CD14-positive monocyte (primary cell): ENCODE results near the gene ARHGAP15. TPM values are rescaled to one million over a fixed set of nuclear protein-coding genes. Genes with fewer than 3 reads are reported as not detected.
A peak's percentile ranks its signal among the peaks of the same experiment; 100 is the strongest.

Experiments used
- DNase-seq, 3 donors: peaks; one replicate each; pipeline ENCODE4 v3.0.0-alpha.2; 2011 to 2022
- H2AFZ ChIP-seq: 2 replicates; pipeline ENCODE4 v1.6.0; 2012; ENCODE audit warnings: mild to moderate bottlenecking, low read depth, low read length, inconsistent platforms; ENCODE audit not compliant: insufficient read depth, poor library complexity, severe bottlenecking
- H3K27ac ChIP-seq, 2 donors: 1 replicate in 1 of 2; 2 replicates in 1 of 2; pipeline ENCODE4 v1.5.1; 2012 to 2013; ENCODE audit warnings: low read length in 2 of 2, control low read depth in 1 of 2, inconsistent platforms in 1 of 2, low read depth in 1 of 2, mild to moderate bottlenecking in 1 of 2
- H3K27me3 ChIP-seq, 2 donors: one replicate each; pipeline versions ENCODE4 v1.6.0 to v1.6.1; 2011 to 2013; ENCODE audit warnings: low read length in 2 of 2; ENCODE audit not compliant: control insufficient read depth in 2 of 2, insufficient read depth in 2 of 2
- H3K36me3 ChIP-seq, 2 donors: replicated peaks in 1 of 2; 1 replicate in 1 of 2; 2 replicates in 1 of 2; pipeline versions ENCODE4 v1.5.1 to v1.6.1; 2012 to 2013; ENCODE audit warnings: low read length in 2 of 2, control low read depth in 1 of 2, inconsistent platforms in 1 of 2, mild to moderate bottlenecking in 1 of 2; ENCODE audit not compliant: insufficient read depth in 2 of 2, control insufficient read depth in 1 of 2
- H3K4me1 ChIP-seq, 2 donors: 1 replicate in 1 of 2; 2 replicates in 1 of 2; pipeline versions ENCODE4 v1.5.1 to v1.6.1; 2012 to 2013; ENCODE audit warnings: low read length in 2 of 2, control low read depth in 1 of 2, inconsistent platforms in 1 of 2, mild to moderate bottlenecking in 1 of 2, moderate library complexity in 1 of 2; ENCODE audit not compliant: insufficient read depth in 2 of 2, control insufficient read depth in 1 of 2
- H3K4me2 ChIP-seq: replicated peaks from 2 replicates; pipeline ENCODE3; 2012; ENCODE audit warnings: low read length, moderate library complexity, mild to moderate bottlenecking; ENCODE audit not compliant: poor library complexity, severe bottlenecking; ENCODE audit errors: extremely low read depth
- H3K4me3 ChIP-seq, 3 experiments: fragments of 200-600 bp in 1 of 3; sonication (generic) in 1 of 3; replicated peaks in 1 of 3; 1 replicate in 2 of 3; 2 replicates in 1 of 3; pipeline ENCODE4 v1.5.1; 2011 to 2013; ENCODE audit warnings: low read length in 3 of 3, mild to moderate bottlenecking in 3 of 3, control low read depth in 2 of 3, low read depth in 2 of 3, inconsistent platforms in 1 of 3, moderate library complexity in 1 of 3
- H3K79me2 ChIP-seq: 2 replicates; pipeline ENCODE4 v1.6.0; 2012; ENCODE audit warnings: mild to moderate bottlenecking, control low read depth, inconsistent platforms, low read length, moderate library complexity; ENCODE audit not compliant: insufficient read depth
- H3K9ac ChIP-seq: 2 replicates; pipeline ENCODE4 v1.6.0; 2017; ENCODE audit warnings: low read length, mild to moderate bottlenecking; ENCODE audit not compliant: insufficient read depth, poor library complexity, severe bottlenecking
- H3K9me3 ChIP-seq, 2 donors: replicated peaks in 1 of 2; 1 replicate in 1 of 2; 2 replicates in 1 of 2; pipeline versions ENCODE4 v1.5.1 to v1.6.1; 2012 to 2013; ENCODE audit warnings: low read length in 2 of 2, control low read depth in 1 of 2; ENCODE audit not compliant: control insufficient read depth in 1 of 2, insufficient read depth in 1 of 2
- H4K20me1 ChIP-seq: 2 replicates; pipeline ENCODE4 v1.6.0; 2012; ENCODE audit warnings: mild to moderate bottlenecking, low read length, control low read depth, moderate library complexity; ENCODE audit not compliant: insufficient read depth
- H3K27ac Mint-ChIP-seq, 7 donors: one replicate each; pipeline ENCODE4 v1.8.0; 2020; ENCODE audit warnings: mild to moderate bottlenecking in 7 of 7, mixed read lengths in 7 of 7, moderate library complexity in 6 of 7, inconsistent platforms in 2 of 7
- H3K27me3 Mint-ChIP-seq, 3 donors: one replicate each; pipeline ENCODE4 v1.8.0; 2021 to 2022; ENCODE audit warnings: low read depth in 3 of 3, mild to moderate bottlenecking in 3 of 3, mixed read lengths in 3 of 3, moderate library complexity in 3 of 3, inconsistent platforms in 1 of 3
- H3K36me3 Mint-ChIP-seq, 2 donors: one replicate each; pipeline ENCODE4 v1.8.0; 2020; ENCODE audit warnings: mixed read lengths in 2 of 2, inconsistent platforms in 1 of 2, mild to moderate bottlenecking in 1 of 2
- H3K4me1 Mint-ChIP-seq: one replicate; pipeline ENCODE4 v1.8.0; 2020; ENCODE audit warnings: mild to moderate bottlenecking, mixed read lengths
- H3K4me3 Mint-ChIP-seq, 2 donors: one replicate each; pipeline ENCODE4 v1.8.0; 2020; ENCODE audit warnings: mild to moderate bottlenecking in 2 of 2, mixed read lengths in 2 of 2, moderate library complexity in 1 of 2
- H3K9me3 Mint-ChIP-seq, 7 donors: one replicate each; pipeline ENCODE4 v1.8.0; 2020 to 2022; ENCODE audit warnings: mixed read lengths in 7 of 7, mild to moderate bottlenecking in 6 of 7, moderate library complexity in 6 of 7, inconsistent platforms in 2 of 7
- WGBS: methylation state at CpG from one replicate; pipeline ENCODE4 v1.1.5; 2013; ENCODE audit warnings: missing lambda C conversion rate; ENCODE audit not compliant: insufficient coverage; 5-methylcytosine and 5-hydroxymethylcytosine counted together
- intact Hi-C, 2 donors: fragments of 100-400 bp; cut with micrococcal nuclease; formaldehyde crosslinking; loops; one replicate each; pipeline versions ENCODE4 v1.15.0 to v1.15.1; 2023
- polyA plus RNA-seq, 3 donors: library from polyadenylated mRNA; depleted of rRNA in 1 of 3; unstranded in 2 of 3; stranded (reverse) in 1 of 3; fragments of 300-500 nt in 2 of 3; fragments of >200 nt in 1 of 3; fragmentation: Illumina TruSeq in 2 of 3; gene quantifications; 1 replicate in 2 of 3; 2 replicates in 1 of 3; pipeline ENCODE4 v1.2.3, GENCODE V29; 2012 to 2021
- TF ChIP-seq, protein P1 (sequence below): fragments of 200-600 bp; IDR thresholded peaks from one replicate; pipeline ENCODE4 v1.8.0; 2022; ENCODE audit warnings: antibody characterized with exemption, mild to moderate bottlenecking

ARHGAP15 gene
- polyA plus RNA-seq, 3 donors = 35.4 to 50.9 (median 50.7) TPM

DNA sequence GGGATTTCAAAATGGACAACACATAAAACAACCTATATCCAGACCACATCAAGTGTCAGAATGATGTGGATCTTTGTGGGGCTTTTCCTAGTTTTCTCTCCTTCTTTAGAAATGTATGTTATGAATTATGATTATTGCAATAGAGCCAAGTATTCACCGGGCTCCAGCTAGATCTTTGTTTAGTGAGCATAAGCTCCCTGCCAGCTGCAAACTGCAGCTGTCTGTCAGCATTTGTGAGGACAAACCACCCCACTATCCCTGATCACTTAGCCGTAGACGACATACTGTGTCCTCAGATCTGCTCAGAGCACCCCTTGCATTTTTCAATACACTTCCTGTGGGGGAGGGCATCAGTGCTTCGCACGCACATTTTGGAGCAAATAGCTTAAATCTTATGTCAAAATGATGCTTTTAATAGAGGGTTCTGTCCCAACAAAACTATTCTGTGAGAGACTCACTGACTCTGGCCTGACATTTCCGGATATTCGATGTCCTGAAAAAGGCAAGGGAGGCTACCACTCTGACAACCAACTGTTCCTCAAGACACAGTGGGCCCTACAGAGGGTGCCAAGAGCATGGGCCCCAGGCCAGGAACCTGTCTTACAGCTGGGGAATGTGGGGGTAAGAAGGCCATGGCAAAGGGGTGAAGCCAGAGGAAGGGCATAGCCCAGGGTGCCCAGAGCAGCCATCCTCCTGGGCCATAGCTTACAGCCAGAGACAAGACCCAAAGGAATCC lies 346.0 kb downstream of the ARHGAP15 start:
- Histone ChIP-seq H3K4me2 (no peak overlapping the region), H2AFZ (no peak overlapping the region), H3K79me2 (no peaks in the 10 kb centered on the region), H3K36me3 (peaks cover 0 to 22% of the 10 kb centered on the region in 2 donors), H3K27me3 (no peaks in the 10 kb centered on the region), H3K9ac (no peak overlapping the region), H3K4me1 (peaks cover 0 to 7% of the 10 kb centered on the region in 2 donors), H3K9me3 (no peaks in the 10 kb centered on the region), H3K27ac (peak overlapping the region in 1 of 2 donors; percentile 5), H4K20me1 (no peaks in the 10 kb centered on the region), H3K4me3 (no peak overlapping the region)
- DNase-seq = no peak
- WGBS = 91% methylated on average over 4 of the region's 7 CpGs
- H3K4me1 Mint-ChIP-seq = peaks cover 13% of the 10 kb centered on the region
- H3K27me3 Mint-ChIP-seq = no peaks in the 10 kb centered on the region
- peak overlapping the region in 3 of 7 donors; percentile 12 to 46 (median 24) for H3K27ac Mint-ChIP-seq
- peaks cover 11 to 18% of the 10 kb centered on the region in 2 donors for H3K36me3 Mint-ChIP-seq
- no peak overlapping the region for H3K4me3 Mint-ChIP-seq
- no peaks in the 10 kb centered on the region for H3K9me3 Mint-ChIP-seq
- TF ChIP-seq, protein P1, sequence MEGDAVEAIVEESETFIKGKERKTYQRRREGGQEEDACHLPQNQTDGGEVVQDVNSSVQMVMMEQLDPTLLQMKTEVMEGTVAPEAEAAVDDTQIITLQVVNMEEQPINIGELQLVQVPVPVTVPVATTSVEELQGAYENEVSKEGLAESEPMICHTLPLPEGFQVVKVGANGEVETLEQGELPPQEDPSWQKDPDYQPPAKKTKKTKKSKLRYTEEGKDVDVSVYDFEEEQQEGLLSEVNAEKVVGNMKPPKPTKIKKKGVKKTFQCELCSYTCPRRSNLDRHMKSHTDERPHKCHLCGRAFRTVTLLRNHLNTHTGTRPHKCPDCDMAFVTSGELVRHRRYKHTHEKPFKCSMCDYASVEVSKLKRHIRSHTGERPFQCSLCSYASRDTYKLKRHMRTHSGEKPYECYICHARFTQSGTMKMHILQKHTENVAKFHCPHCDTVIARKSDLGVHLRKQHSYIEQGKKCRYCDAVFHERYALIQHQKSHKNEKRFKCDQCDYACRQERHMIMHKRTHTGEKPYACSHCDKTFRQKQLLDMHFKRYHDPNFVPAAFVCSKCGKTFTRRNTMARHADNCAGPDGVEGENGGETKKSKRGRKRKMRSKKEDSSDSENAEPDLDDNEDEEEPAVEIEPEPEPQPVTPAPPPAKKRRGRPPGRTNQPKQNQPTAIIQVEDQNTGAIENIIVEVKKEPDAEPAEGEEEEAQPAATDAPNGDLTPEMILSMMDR = no peak
- intact Hi-C loops = no loop called here

DNA sequence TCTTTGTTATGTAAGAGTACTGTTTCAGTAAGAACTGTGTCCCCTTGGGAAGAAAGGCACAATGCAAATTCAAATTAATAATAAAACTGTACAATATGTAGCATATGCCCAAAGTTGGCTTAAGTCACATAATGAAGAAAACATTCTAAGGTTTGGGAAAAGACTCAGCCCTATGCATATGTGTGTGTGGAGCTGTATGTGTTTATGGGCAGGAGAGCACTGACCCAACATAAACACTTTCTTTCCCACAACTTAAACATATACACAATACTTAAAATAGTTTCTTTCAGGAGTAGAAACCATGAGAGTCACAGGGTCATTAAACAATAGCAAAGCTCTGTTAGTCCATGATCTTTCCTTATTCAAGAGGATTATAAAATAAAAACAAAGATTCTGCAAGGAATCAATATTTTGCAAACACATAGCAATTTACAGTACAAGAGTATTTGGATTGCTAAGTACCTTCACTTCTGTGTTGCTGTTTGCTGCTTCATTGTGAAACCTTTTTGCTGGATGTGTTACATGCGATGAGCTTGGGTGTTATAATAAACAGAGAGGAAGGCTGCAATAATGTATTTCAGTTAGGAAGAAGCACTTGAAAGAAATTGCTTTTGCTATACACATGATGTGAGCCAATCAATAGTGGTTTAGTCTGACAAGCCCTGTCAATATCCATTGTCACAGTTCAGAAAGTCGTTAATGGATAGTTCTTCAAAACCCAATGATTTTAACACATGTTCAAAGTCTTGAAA lies 347.3 kb downstream of the ARHGAP15 start:
- H3K27ac ChIP-seq = no peak overlapping the region
- no peaks in the 10 kb centered on the region for H3K79me2 ChIP-seq
- no peak overlapping the region for H3K4me3 Mint-ChIP-seq
- no CpG with 5 or more reads among the region's 2 CpGs for WGBS
- intact Hi-C loops = no loop called here
- peaks cover 13% of the 10 kb centered on the region for H3K4me1 Mint-ChIP-seq
- peaks cover 11 to 16% of the 10 kb centered on the region in 2 donors for H3K36me3 Mint-ChIP-seq
- DNase-seq = no peak
- no peak overlapping the region for H3K9ac ChIP-seq
- H3K27me3 ChIP-seq = no peaks in the 10 kb centered on the region
- no peak overlapping the region for H2AFZ ChIP-seq
- no peak overlapping the region for H3K4me3 ChIP-seq
- peaks cover 0 to 7% of the 10 kb centered on the region in 2 donors for H3K4me1 ChIP-seq
- peak overlapping the region in 1 of 7 donors; percentile 23 for H3K27ac Mint-ChIP-seq
- H3K36me3 ChIP-seq = peaks cover 0 to 21% of the 10 kb centered on the region in 2 donors
- H4K20me1 ChIP-seq = no peaks in the 10 kb centered on the region
- no peak overlapping the region for H3K4me2 ChIP-seq
- H3K27me3 Mint-ChIP-seq = no peaks in the 10 kb centered on the region
- H3K9me3 Mint-ChIP-seq = no peaks in the 10 kb centered on the region
- H3K9me3 ChIP-seq = no peaks in the 10 kb centered on the region
- TF ChIP-seq, protein P1 = no peak
